SK-N-SH (cell line): ENCODE measurements around the gene KMO. TPM values are rescaled to one million over a fixed set of nuclear protein-coding genes. Genes with fewer than 3 reads are reported as not detected.

Experiments
- CTCF ChIA-PET: fragments of 300-600, 350-600 bp; formaldehyde crosslinking; extraction: SDS; loops from one replicate; lab custom pipeline; 2021; lab: Yijun Ruan, JAX
- POLR2A ChIA-PET: fragments of 350-600 bp; sonication (Branson Sonifier 250); formaldehyde crosslinking; extraction: SDS; loops from one replicate; lab custom pipeline; 2020; ENCODE audit warnings: antibody characterized with exemption, inconsistent platforms; lab: Yijun Ruan, JAX
- DNase-seq: peaks from one replicate; pipeline ENCODE4 v3.0.0; 2012
- H2AFZ ChIP-seq: fragments of 200-600 bp; sonication (generic); 2 replicates; pipeline ENCODE4 v1.8.1; 2016; ENCODE audit warnings: antibody characterized with exemption, mild to moderate bottlenecking, low read depth
- H3F3A ChIP-seq: fragments of 200-600 bp; sonication (generic); replicated peaks from 2 replicates; pipeline ENCODE3; 2016; ENCODE audit warnings: antibody characterized with exemption, mild to moderate bottlenecking; ENCODE audit not compliant: insufficient read depth
- H3K27ac ChIP-seq, 2 experiments: fragments of 200-500 bp in 1 of 2; fragments of 200-600 bp in 1 of 2; sonication (Bioruptor generic) in 1 of 2; sonication (generic), shearing (Covaris generic) in 1 of 2; 2 replicates each; pipeline versions ENCODE4 v1.5.1 to v1.6.1; 2014 to 2016; ENCODE audit warnings: low read depth in 2 of 2, inconsistent platforms in 1 of 2, low read length in 1 of 2, mild to moderate bottlenecking in 1 of 2, mixed read lengths in 1 of 2
- H3K27me3 ChIP-seq: fragments of 200-600 bp; sonication (generic), shearing (Covaris generic); 2 replicates; pipeline ENCODE4 v1.6.1; 2016; ENCODE audit warnings: mixed run types; ENCODE audit not compliant: insufficient read depth
- H3K36me3 ChIP-seq, 2 experiments: fragments of 200-500 bp in 1 of 2; fragments of 200-600 bp in 1 of 2; sonication (Bioruptor generic) in 1 of 2; sonication (generic) in 1 of 2; replicated peaks in 1 of 2; 2 replicates each; pipeline versions ENCODE3 to v1.5.1; 2014 to 2016; ENCODE audit warnings: low read length in 1 of 2, mild to moderate bottlenecking in 1 of 2; ENCODE audit not compliant: insufficient read depth in 2 of 2, control insufficient read depth in 1 of 2
- H3K4me1 ChIP-seq, 2 experiments: fragments of 200-500 bp in 1 of 2; fragments of 200-600 bp in 1 of 2; sonication (Bioruptor generic) in 1 of 2; sonication (generic), shearing (Covaris generic) in 1 of 2; 2 replicates each; pipeline versions ENCODE4 v1.5.1 to v1.6.1; 2014 to 2016; ENCODE audit warnings: low read depth in 1 of 2, low read length in 1 of 2, mixed run types in 1 of 2; ENCODE audit not compliant: insufficient read depth in 2 of 2, control insufficient read depth in 1 of 2
- H3K4me2 ChIP-seq: fragments of 200-600 bp; sonication (generic), shearing (Covaris generic); 2 replicates; pipeline ENCODE4 v1.6.1; 2017; ENCODE audit warnings: mixed run types
- H3K4me3 ChIP-seq, 2 experiments: fragments of 200-500 bp in 1 of 2; fragments of 200-600 bp in 1 of 2; sonication (Bioruptor generic) in 1 of 2; sonication (generic), shearing (Covaris generic) in 1 of 2; 2 replicates each; pipeline versions ENCODE4 v1.5.1 to v1.8.1; 2014 to 2016; ENCODE audit warnings: low read depth in 2 of 2, inconsistent platforms in 1 of 2, low read length in 1 of 2, mild to moderate bottlenecking in 1 of 2, mixed read lengths in 1 of 2, moderate library complexity in 1 of 2
- H3K79me2 ChIP-seq: fragments of 200-600 bp; sonication (generic); 2 replicates; pipeline ENCODE4 v1.8.1; 2017; ENCODE audit warnings: mild to moderate bottlenecking; ENCODE audit not compliant: insufficient read depth
- H3K9ac ChIP-seq: fragments of 200-600 bp; sonication (generic); 2 replicates; pipeline ENCODE4 v1.6.1; 2017; ENCODE audit warnings: mixed run types
- H3K9me2 ChIP-seq: fragments of 200-600 bp; sonication (generic); 2 replicates; pipeline ENCODE4 v1.6.1; 2017; ENCODE audit warnings: mixed run types
- H3K9me3 ChIP-seq: fragments of 200-600 bp; sonication (generic); 2 replicates; pipeline ENCODE4 v1.6.1; 2017; ENCODE audit warnings: mixed run types, mild to moderate bottlenecking, moderate library complexity
- H4K20me1 ChIP-seq: fragments of 200-600 bp; sonication (generic); 2 replicates; pipeline ENCODE4 v1.6.1; 2017; ENCODE audit warnings: mild to moderate bottlenecking, mixed run types; ENCODE audit not compliant: insufficient read depth
- CTCF ChIP-seq: fragments of 200-600 bp; sonication (generic); IDR thresholded peaks from 2 replicates; pipeline ENCODE4 v1.6.1; 2017; ENCODE audit warnings: antibody characterized with exemption, mild to moderate bottlenecking, moderate library complexity
- ELF1 ChIP-seq: IDR thresholded peaks from 2 replicates; pipeline ENCODE4 v1.4.0; 2012
- EP300 ChIP-seq, 2 experiments: IDR thresholded peaks; 2 replicates each; pipeline versions ENCODE4 v1.4.0 to v1.6.1; 2012; ENCODE audit warnings: borderline replicate concordance in 1 of 2, low read depth in 1 of 2, low read length in 1 of 2
- EZH2phosphoT487 ChIP-seq: fragments of 200-600 bp; sonication (generic); IDR thresholded peaks from 2 replicates; pipeline ENCODE4 v1.6.1; 2017; ENCODE audit warnings: low read depth, mixed run types, mild to moderate bottlenecking, antibody characterized with exemption, moderate library complexity, borderline replicate concordance
- FOSL2 ChIP-seq: IDR thresholded peaks from 2 replicates; pipeline ENCODE4 v1.4.0; 2012; ENCODE audit warnings: low read depth, mild to moderate bottlenecking, moderate library complexity, borderline replicate concordance
- GATA2 ChIP-seq: sonication (generic); formaldehyde crosslinking; IDR thresholded peaks from 2 replicates; pipeline ENCODE4 v1.5.0; 2020; ENCODE audit warnings: mild to moderate bottlenecking, missing genetic modification reagents
- MAX ChIP-seq: IDR thresholded peaks from 2 replicates; pipeline ENCODE4 v1.4.0; 2012; ENCODE audit warnings: low read depth
- MXI1 ChIP-seq: IDR thresholded peaks from 2 replicates; pipeline ENCODE4 v1.6.1; 2012; ENCODE audit warnings: mild to moderate bottlenecking, low read depth, low read length, improper control_type of control experiment
- SIN3A ChIP-seq: IDR thresholded peaks from 2 replicates; pipeline ENCODE4 v1.6.1; 2012; ENCODE audit warnings: low read depth, mild to moderate bottlenecking, low read length, moderate library complexity, borderline replicate concordance
- TAF1 ChIP-seq: IDR thresholded peaks from 2 replicates; pipeline ENCODE4 v1.6.1; 2012; ENCODE audit warnings: low read depth, mild to moderate bottlenecking, low read length, moderate library complexity, borderline replicate concordance
- USF1 ChIP-seq: IDR thresholded peaks from 2 replicates; pipeline ENCODE4 v1.4.0; 2012; ENCODE audit warnings: low read depth, borderline replicate concordance
- WGBS: methylation state at CpG from one replicate; pipeline ENCODE4 v1.1.6; 2017; ENCODE audit warnings: low lambda C conversion rate; 5-methylcytosine and 5-hydroxymethylcytosine counted together
- polyA plus RNA-seq, 3 experiments: library from polyadenylated mRNA; depleted of rRNA; stranded (reverse); fragments of >200 nt; gene quantifications; 2 replicates each; pipeline ENCODE4 v1.2.3, GENCODE V29; 2012

The KMO gene
- polyA plus RNA-seq, 1 of the 3 experiments (the other 2 are of a cell fraction): not detected

DNA sequence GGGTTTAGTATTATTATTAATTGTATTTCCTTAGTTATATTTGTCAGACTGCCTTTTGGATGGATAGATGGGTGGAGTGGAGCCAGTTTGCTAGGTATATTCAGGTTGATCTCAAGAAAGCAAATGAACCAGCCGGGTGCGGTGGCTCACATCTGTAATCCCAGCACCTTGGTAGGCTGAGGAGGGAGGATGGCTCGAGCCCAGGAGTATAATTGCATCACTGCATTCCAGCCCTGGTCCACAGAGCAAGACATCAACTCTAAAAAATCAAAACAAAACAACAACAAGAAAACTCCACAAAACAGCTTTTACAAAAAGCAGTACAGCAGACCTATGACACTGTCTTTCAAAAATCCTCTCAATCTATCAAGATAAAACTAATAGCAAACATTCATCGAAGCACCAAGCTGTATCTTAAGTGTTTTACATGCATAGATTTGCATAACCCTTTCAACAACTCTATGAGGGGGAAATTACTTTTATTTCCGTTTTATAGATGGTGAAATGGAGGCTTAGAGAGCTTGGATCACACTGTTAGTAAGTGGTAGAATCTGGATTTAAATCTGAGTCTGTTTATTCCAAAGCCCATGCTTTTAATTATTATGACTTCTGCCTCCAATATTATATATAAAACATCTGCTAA lies 25.5 kb downstream of the KMO start:
- Histone ChIP-seq H3K79me2 (no peaks in the 10 kb centered on the region), H3K9me3 (no peaks in the 10 kb centered on the region), H3K9me2 (no peaks in the 10 kb centered on the region), H3K9ac (no peak overlapping the region), H2AFZ (no peak overlapping the region), H3K27ac (no peak overlapping the region), H3K36me3 (no peaks in the 10 kb centered on the region), H3K4me3 (no peak overlapping the region), H3F3A (no peaks in the 10 kb centered on the region), H3K4me2 (no peak overlapping the region), H4K20me1 (no peaks in the 10 kb centered on the region), H3K27me3 (no peaks in the 10 kb centered on the region), H3K4me1 (no peaks in the 10 kb centered on the region)
- TF ChIP-seq GATA2 (CRISPR knock-in tag): no peak
- no peak for TF ChIP-seq ELF1
- no peak for TF ChIP-seq TAF1
- TF ChIP-seq SIN3A: no peak
- WGBS: 50% methylated on average over 5 of the region's 5 CpGs
- ChIA-PET CTCF (no interaction called here), POLR2A (no interaction called here)
- DNase-seq: no peak

DNA sequence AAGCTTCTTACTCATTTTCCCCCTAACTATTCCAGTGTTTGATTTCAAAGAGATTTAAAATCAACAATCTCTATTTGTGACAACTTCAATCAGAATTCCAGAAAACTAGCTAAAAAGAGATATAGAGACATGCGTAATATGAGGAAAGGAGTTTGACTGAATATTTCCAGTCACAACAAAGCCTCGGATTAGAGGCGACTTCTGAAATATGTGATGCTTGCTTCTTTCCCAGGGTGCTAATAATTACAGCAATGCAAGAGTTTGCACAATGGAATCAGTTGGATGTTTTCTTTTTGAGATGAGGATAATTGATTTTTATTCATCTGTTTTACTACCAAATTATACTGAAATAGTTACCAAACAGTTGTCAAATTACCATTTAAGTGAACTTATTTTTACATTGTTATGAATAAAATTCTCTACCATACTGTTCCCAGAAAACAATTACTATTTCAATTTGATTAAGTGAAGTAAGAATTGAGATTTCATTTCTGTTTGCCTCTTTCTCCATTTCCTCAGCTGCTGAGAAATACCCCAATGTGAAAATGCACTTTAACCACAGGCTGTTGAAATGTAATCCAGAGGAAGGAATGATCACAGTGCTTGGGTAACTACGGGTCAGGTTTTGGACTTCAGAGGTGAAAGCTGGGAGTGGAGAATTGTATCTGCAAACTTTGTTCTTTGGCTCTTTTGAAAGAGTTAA lies 28.1 kb downstream of the KMO start:
- POLR2A ChIA-PET: no interaction called here
- WGBS: 85% methylated on average over 4 of the region's 4 CpGs
- Histone ChIP-seq H3K36me3 (no peaks in the 10 kb centered on the region), H3K9ac (no peak overlapping the region), H2AFZ (no peak overlapping the region), H3K27ac (no peak overlapping the region), H3K27me3 (no peaks in the 10 kb centered on the region), H4K20me1 (no peaks in the 10 kb centered on the region), H3K79me2 (no peaks in the 10 kb centered on the region), H3F3A (no peaks in the 10 kb centered on the region), H3K9me3 (no peaks in the 10 kb centered on the region), H3K4me2 (no peak overlapping the region), H3K9me2 (no peaks in the 10 kb centered on the region), H3K4me1 (no peaks in the 10 kb centered on the region), H3K4me3 (no peak overlapping the region)
- DNase-seq: no peak
- CTCF ChIA-PET: no interaction called here
- no peak for TF ChIP-seq MAX
- no peak for TF ChIP-seq ELF1
- TF ChIP-seq FOSL2: no peak
- TF ChIP-seq USF1: no peak
- TF ChIP-seq MXI1: no peak
- no peak for TF ChIP-seq EP300 (IDR thresholded peaks at IDR 0.05; ENCODE audit: borderline replicate concordance in 1 of 2, low read depth in 1 of 2, low read length in 1 of 2)
- TF ChIP-seq EZH2phosphoT487: no peak
- no peak for TF ChIP-seq GATA2 (CRISPR knock-in tag)
- TF ChIP-seq CTCF: no peak
